Osteoblast (primary cell): ENCODE data around the gene ANKS1B. TPM values are rescaled to one million over a fixed set of nuclear protein-coding genes. Genes with fewer than 3 reads are reported as not detected.

Source experiments
- DNase-seq: peaks from one replicate; pipeline ENCODE4 v3.0.0; 2011; ENCODE audit warnings: low spot score, mixed read lengths; ENCODE audit not compliant: insufficient read length; ENCODE audit errors: missing footprints
- H2AFZ ChIP-seq: 2 replicates; pipeline ENCODE4 v1.6.0; 2011; ENCODE audit warnings: mild to moderate bottlenecking, low read length
- H3K27ac ChIP-seq: 2 replicates; pipeline ENCODE4 v1.5.1; 2011; ENCODE audit warnings: mild to moderate bottlenecking, low read depth, low read length, moderate library complexity
- H3K27me3 ChIP-seq: 2 replicates; pipeline ENCODE4 v1.6.0; 2012; ENCODE audit warnings: mild to moderate bottlenecking, control low read depth, inconsistent platforms, low read length, moderate library complexity; ENCODE audit not compliant: insufficient read depth
- H3K36me3 ChIP-seq: 2 replicates; pipeline ENCODE4 v1.5.1; 2011; ENCODE audit warnings: mild to moderate bottlenecking, low read length, control low read depth, moderate library complexity; ENCODE audit not compliant: insufficient read depth
- H3K4me1 ChIP-seq: 2 replicates; pipeline ENCODE4 v1.5.1; 2011; ENCODE audit warnings: mild to moderate bottlenecking, low read length, control low read depth, moderate library complexity; ENCODE audit not compliant: insufficient read depth
- H3K4me2 ChIP-seq: 2 replicates; pipeline ENCODE4 v1.6.0; 2011; ENCODE audit warnings: mild to moderate bottlenecking, low read length; ENCODE audit not compliant: insufficient read depth
- H3K4me3 ChIP-seq: fragments of 200-600 bp; sonication (generic); 3 replicates; pipeline ENCODE4 v1.5.1; 2012; ENCODE audit warnings: mild to moderate bottlenecking, low read length, inconsistent platforms; ENCODE audit not compliant: insufficient read depth
- H3K79me2 ChIP-seq: 2 replicates; pipeline ENCODE4 v1.6.0; 2012; ENCODE audit warnings: mild to moderate bottlenecking, low read length, control low read depth, inconsistent platforms; ENCODE audit not compliant: insufficient read depth
- H3K9me3 ChIP-seq: 2 replicates; pipeline ENCODE4 v1.5.1; 2011; ENCODE audit warnings: low read depth, low read length, control low read depth
- H4K20me1 ChIP-seq: 2 replicates; pipeline ENCODE4 v1.6.0; 2012; ENCODE audit warnings: mild to moderate bottlenecking, low read length, control low read depth; ENCODE audit not compliant: insufficient read depth
- CTCF ChIP-seq: IDR thresholded peaks from 2 replicates; pipeline ENCODE4 v1.5.1; 2011; ENCODE audit warnings: mild to moderate bottlenecking, low read depth, low read length, moderate library complexity; ENCODE audit errors: extremely low read depth
- total RNA-seq: library from RNA; depleted of rRNA; stranded (reverse); fragments of >200 nt; gene quantifications from 2 replicates; pipeline ENCODE4 v1.2.3, GENCODE V29; 2012

ANKS1B gene
- total RNA-seq, 1 donor, result 2.2 TPM

GRCh38 chr12:99433155-99433554 lies 551.6 kb downstream of the ANKS1B start:
- Histone ChIP-seq H3K9me3 (no peaks in the 10 kb centered on the region), H3K79me2 (no peaks in the 10 kb centered on the region), H3K27me3 (no peaks in the 10 kb centered on the region), H4K20me1 (no peaks in the 10 kb centered on the region), H3K36me3 (no peaks in the 10 kb centered on the region), H2AFZ (no peak overlapping the region), H3K4me3 (no peak overlapping the region), H3K4me2 (no peak overlapping the region), H3K27ac (no peak overlapping the region), H3K4me1 (no peaks in the 10 kb centered on the region)
- no peak for DNase-seq
- TF ChIP-seq CTCF, result no peak

GRCh38 chr12:99431203-99431602 lies 553.5 kb downstream of the ANKS1B start:
- no peaks in the 10 kb centered on the region for H3K79me2 ChIP-seq
- no peak overlapping the region for H3K27ac ChIP-seq
- H3K27me3 ChIP-seq, result no peaks in the 10 kb centered on the region
- H4K20me1 ChIP-seq, result no peaks in the 10 kb centered on the region
- no peak overlapping the region for H3K4me2 ChIP-seq
- no peak for TF ChIP-seq CTCF
- H3K4me1 ChIP-seq, result no peaks in the 10 kb centered on the region
- no peak for DNase-seq
- H2AFZ ChIP-seq, result no peak overlapping the region
- H3K9me3 ChIP-seq, result no peaks in the 10 kb centered on the region
- H3K36me3 ChIP-seq, result no peaks in the 10 kb centered on the region
- no peak overlapping the region for H3K4me3 ChIP-seq

GRCh38 chr12:99427104-99427503 lies 557.6 kb downstream of the ANKS1B start:
- no peaks in the 10 kb centered on the region for H4K20me1 ChIP-seq
- H3K79me2 ChIP-seq, result no peaks in the 10 kb centered on the region
- H3K4me2 ChIP-seq, result no peak overlapping the region
- no peaks in the 10 kb centered on the region for H3K27me3 ChIP-seq
- no peaks in the 10 kb centered on the region for H3K36me3 ChIP-seq
- no peak for DNase-seq
- no peaks in the 10 kb centered on the region for H3K9me3 ChIP-seq
- H3K4me3 ChIP-seq, result no peak overlapping the region
- TF ChIP-seq CTCF, result no peak
- H3K27ac ChIP-seq, result no peak overlapping the region
- H2AFZ ChIP-seq, result no peak overlapping the region
- H3K4me1 ChIP-seq, result no peaks in the 10 kb centered on the region

GRCh38 chr12:99418379-99418778 lies 566.4 kb downstream of the ANKS1B start:
- DNase-seq, result no peak
- no peak overlapping the region for H3K4me3 ChIP-seq
- no peaks in the 10 kb centered on the region for H4K20me1 ChIP-seq
- no peaks in the 10 kb centered on the region for H3K9me3 ChIP-seq
- H2AFZ ChIP-seq, result no peak overlapping the region
- no peak overlapping the region for H3K4me2 ChIP-seq
- no peaks in the 10 kb centered on the region for H3K27me3 ChIP-seq
- no peak for TF ChIP-seq CTCF
- no peaks in the 10 kb centered on the region for H3K79me2 ChIP-seq
- H3K4me1 ChIP-seq, result no peaks in the 10 kb centered on the region
- H3K36me3 ChIP-seq, result no peaks in the 10 kb centered on the region
- H3K27ac ChIP-seq, result no peak overlapping the region
